Nephron progenitor cell (in vitro differentiated cells): ENCODE measurements around the gene ATP6V1F.
"Not testable (repeated sequence)": the region's sequence is repeated elsewhere in the genome, so short reads cannot be mapped to it uniquely, and the experiment has no call there.

Experiments
- DNase-seq: peaks from one replicate; pipeline ENCODE4 v3.0.0; 2021
- H3K27ac Mint-ChIP-seq: 2 replicates; pipeline ENCODE4 v1.8.0; 2021; ENCODE audit warnings: mild to moderate bottlenecking, moderate library complexity, mixed read lengths
- H3K27me3 Mint-ChIP-seq: 2 replicates; pipeline ENCODE4 v1.8.0; 2021; ENCODE audit warnings: mild to moderate bottlenecking, low read depth, mixed read lengths; ENCODE audit not compliant: poor library complexity
- H3K36me3 Mint-ChIP-seq: 2 replicates; pipeline ENCODE4 v1.8.0; 2021; ENCODE audit warnings: low read depth, mixed read lengths
- H3K4me1 Mint-ChIP-seq: 2 replicates; pipeline ENCODE4 v1.8.0; 2021; ENCODE audit warnings: mixed read lengths
- H3K4me3 Mint-ChIP-seq: 2 replicates; pipeline ENCODE4 v1.8.0; 2021; ENCODE audit warnings: mild to moderate bottlenecking, moderate library complexity, mixed read lengths
- H3K9me3 Mint-ChIP-seq: 2 replicates; pipeline ENCODE4 v1.8.0; 2021; ENCODE audit warnings: mild to moderate bottlenecking, moderate library complexity, mixed read lengths
- CTCF ChIP-seq: fragments of 200-600 bp; sonication (generic); IDR thresholded peaks from 2 replicates; pipeline ENCODE4 v1.5.0; 2021; ENCODE audit warnings: antibody characterized with exemption

ATP6V1F gene

GRCh38 chr7:128909625-128910568 is 47.2 kb downstream of the ATP6V1F start:
- peak overlapping the region; percentile 85 for H3K4me3 Mint-ChIP-seq
- no peak for TF ChIP-seq CTCF
- peaks cover 16% of the 10 kb centered on the region for H3K27me3 Mint-ChIP-seq
- peaks cover 52% of the 10 kb centered on the region for H3K4me1 Mint-ChIP-seq
- H3K9me3 Mint-ChIP-seq, result no peaks in the 10 kb centered on the region
- DNase-seq, result peak; percentile 70
- peak overlapping the region; percentile 98 for H3K27ac Mint-ChIP-seq
- H3K36me3 Mint-ChIP-seq, result peaks cover 16% of the 10 kb centered on the region

- peak; percentile 77 for DNase-seq
- Mint-ChIP-seq H3K4me1 (peaks cover 57% of the 10 kb centered on the region), H3K9me3 (no peaks in the 10 kb centered on the region), H3K36me3 (peaks cover 10% of the 10 kb centered on the region), H3K4me3 (peak within 1 kb of the TSS; percentile 85), H3K27me3 (peaks cover 21% of the 10 kb centered on the region), H3K27ac (peak within 1 kb of the TSS; percentile 98)
- no peak for TF ChIP-seq CTCF
Measured at GRCh38 chr7:128910569-128910945, 47.9 kb downstream of the ATP6V1F start, which contains the start of gene KCP. TSS of gene KCP (minus strand) at chr7:128910709. CDS start at chr7:128910676, 33 bp downstream.

GRCh38 chr7:128911423-128912031 is 48.9 kb downstream of the ATP6V1F start:
- H3K36me3 Mint-ChIP-seq, result peaks cover 4% of the 10 kb centered on the region
- H3K9me3 Mint-ChIP-seq, result no peaks in the 10 kb centered on the region
- H3K27ac Mint-ChIP-seq, result peak overlapping the region; percentile 98
- DNase-seq, result peak; percentile 71
- peaks cover 30% of the 10 kb centered on the region for H3K27me3 Mint-ChIP-seq
- peaks cover 57% of the 10 kb centered on the region for H3K4me1 Mint-ChIP-seq
- peak overlapping the region; percentile 79 for H3K4me3 Mint-ChIP-seq
- no peak for TF ChIP-seq CTCF

GRCh38 chr7:128912281-128912680 is 49.6 kb downstream of the ATP6V1F start:
- no peak for DNase-seq
- Mint-ChIP-seq H3K27me3 (peaks cover 37% of the 10 kb centered on the region), H3K4me3 (peak overlapping the region; percentile 79), H3K9me3 (no peaks in the 10 kb centered on the region), H3K27ac (peak overlapping the region; percentile 29), H3K4me1 (peaks cover 57% of the 10 kb centered on the region), H3K36me3 (no peaks in the 10 kb centered on the region)
- no peak for TF ChIP-seq CTCF

- H3K36me3 Mint-ChIP-seq, H3K9me3 Mint-ChIP-seq, H3K4me3 Mint-ChIP-seq, DNase-seq, H3K27ac Mint-ChIP-seq: not testable (repeated sequence)
- Mint-ChIP-seq H3K27me3 (peaks cover 43% of the 10 kb centered on the region), H3K4me1 (peaks cover 54% of the 10 kb centered on the region)
Measured at GRCh38 chr7:128912709-128913495, 50.2 kb downstream of the ATP6V1F start.
